ENCODE measurements around the gene TDRKH.

The TDRKH gene

GRCh38 chr1:151823175-151823574, 32.9 kb upstream of the TDRKH start:
- DNase-seq (ENCODE audit: low read depth) = no peak
- no peak for TF ChIP-seq CTCF (conservative IDR thresholded peaks at IDR 0.05; ENCODE audit: low read depth, low read length)
- no peak overlapping the region for H3K4me3 ChIP-seq (ENCODE audit: low read length)

GRCh38 chr1:151822404-151822803, 32.1 kb upstream of the TDRKH start:
- no peak for DNase-seq (ENCODE audit: low read depth)
- no peak for TF ChIP-seq CTCF (conservative IDR thresholded peaks at IDR 0.05; ENCODE audit: low read depth, low read length)
- no peak overlapping the region for H3K4me3 ChIP-seq (ENCODE audit: low read length)

- DNase-seq (ENCODE audit: low read depth) = no peak
- H3K4me3 ChIP-seq (ENCODE audit: low read length) = no peak overlapping the region
- TF ChIP-seq CTCF (conservative IDR thresholded peaks at IDR 0.05; ENCODE audit: low read depth, low read length) = no peak
Measured at GRCh38 chr1:151820940-151821339, 30.6 kb upstream of the TDRKH start.

- DNase-seq (ENCODE audit: low read depth) = no peak
- H3K4me3 ChIP-seq (ENCODE audit: low read length) = no peak overlapping the region
- TF ChIP-seq CTCF (conservative IDR thresholded peaks at IDR 0.05; ENCODE audit: low read depth, low read length) = no peak
Measured at GRCh38 chr1:151819976-151820623, 29.8 kb upstream of the TDRKH start.

- DNase-seq (ENCODE audit: low read depth) = no peak
- no peak overlapping the region for H3K4me3 ChIP-seq (ENCODE audit: low read length)
Measured at GRCh38 chr1:151819227-151819835, 29.0 kb upstream of the TDRKH start.

GRCh38 chr1:151817353-151817730, 27.0 kb upstream of the TDRKH start:
- DNase-seq (ENCODE audit: low read depth) = no peak

More at GRCh38 chr1:151819227-151819835, 29.0 kb upstream of the TDRKH start:
- no peak for TF ChIP-seq CTCF (conservative IDR thresholded peaks at IDR 0.05; ENCODE audit: low read depth, low read length)

More at GRCh38 chr1:151817353-151817730, 27.0 kb upstream of the TDRKH start:
- H3K4me3 ChIP-seq (ENCODE audit: low read length) = no peak overlapping the region
- no peak for TF ChIP-seq CTCF (conservative IDR thresholded peaks at IDR 0.05; ENCODE audit: low read depth, low read length)
